DMS153 (cell line): ENCODE measurements around the gene EIF4B.
A peak's percentile ranks its signal among the peaks of the same experiment; 100 is the strongest.
"Not testable (repeated sequence)": the region's sequence is repeated elsewhere in the genome, so short reads cannot be mapped to it uniquely, and the experiment has no call there.

Experiments
- DNase-seq: peaks from one replicate; lab custom pipeline; 2025; lab: John Stamatoyannopoulos, UW

Gene EIF4B

GRCh38 chr12:53004178-53004577 is 2.1 kb upstream of the EIF4B start:
- DNase-seq = no peak

GRCh38 chr12:53004582-53004981 is 1.7 kb upstream of the EIF4B start:
- DNase-seq = no peak

DNA sequence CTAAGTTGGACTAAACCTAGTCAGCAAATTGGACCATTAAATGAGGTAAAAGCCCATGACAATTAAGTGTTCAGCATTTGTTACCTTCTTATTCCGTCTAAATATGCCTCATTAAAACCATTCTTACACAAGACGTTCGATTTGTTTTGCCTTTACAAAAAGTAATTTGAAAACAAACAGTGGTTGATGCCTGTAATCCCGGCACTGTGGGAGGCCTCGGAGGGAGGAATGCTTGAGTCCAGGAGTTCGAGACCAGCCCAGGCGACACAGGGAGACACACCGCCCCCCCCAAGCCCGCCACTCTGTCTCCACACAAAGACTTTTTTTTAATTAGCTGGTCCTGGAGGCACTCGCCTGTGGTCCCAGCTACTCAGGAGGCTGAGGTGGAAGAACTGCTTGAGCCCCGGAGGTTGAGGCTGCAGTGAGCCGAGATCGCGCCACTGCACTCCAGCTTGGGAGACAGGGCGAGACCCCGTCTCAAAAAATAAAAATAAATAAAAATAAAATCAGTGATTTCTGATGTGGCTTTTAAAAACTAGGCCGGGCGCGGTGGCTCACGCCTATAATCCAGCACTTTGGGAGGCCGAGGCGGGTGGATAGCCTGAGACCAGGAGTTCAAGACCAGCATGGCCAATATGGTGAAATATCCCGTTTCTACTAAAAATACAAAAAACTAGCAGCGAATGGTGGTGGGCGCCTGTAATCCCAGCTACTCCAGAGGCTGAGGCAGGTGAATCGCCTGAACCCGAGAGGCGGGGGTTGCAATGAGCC is 856 bp upstream of the EIF4B start:
- DNase-seq = no peak

GRCh38 chr12:53006810-53007309 is 604 bp downstream of the EIF4B start:
- peak; percentile 22 for DNase-seq

- DNase-seq = no peak
These were observed 1.1 kb downstream of the EIF4B start for GRCh38 chr12:53007343-53007742.

- not testable (repeated sequence) for DNase-seq
These were observed 2.5 kb downstream of the EIF4B start for GRCh38 chr12:53008760-53009159.

- DNase-seq = no peak
These were observed 4.7 kb downstream of the EIF4B start for GRCh38 chr12:53010955-53011354.

DNA sequence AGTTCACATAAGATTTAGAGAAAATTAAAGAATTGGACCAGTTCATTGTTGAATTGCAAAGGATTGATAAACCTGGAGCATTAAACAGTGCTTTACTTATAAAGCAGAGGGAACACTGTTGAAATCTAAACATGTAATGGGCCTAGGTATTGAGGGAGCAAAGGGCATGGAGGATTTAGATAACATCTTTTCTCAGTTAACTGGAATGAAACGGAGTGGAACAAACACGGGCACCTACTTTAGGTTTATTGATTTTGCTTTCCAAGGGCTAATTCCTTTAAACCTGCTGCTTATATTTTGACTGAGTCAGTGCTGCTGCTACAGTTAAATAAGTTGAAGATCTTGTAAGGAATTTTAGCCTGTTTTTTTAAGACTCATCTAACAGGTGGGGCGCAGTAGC is 5.6 kb downstream of the EIF4B start:
- no peak for DNase-seq

- DNase-seq = no peak
These were observed 6.7 kb downstream of the EIF4B start for GRCh38 chr12:53012928-53013327.

- no peak for DNase-seq
These were observed 8.5 kb downstream of the EIF4B start for GRCh38 chr12:53014709-53015108.

DNA sequence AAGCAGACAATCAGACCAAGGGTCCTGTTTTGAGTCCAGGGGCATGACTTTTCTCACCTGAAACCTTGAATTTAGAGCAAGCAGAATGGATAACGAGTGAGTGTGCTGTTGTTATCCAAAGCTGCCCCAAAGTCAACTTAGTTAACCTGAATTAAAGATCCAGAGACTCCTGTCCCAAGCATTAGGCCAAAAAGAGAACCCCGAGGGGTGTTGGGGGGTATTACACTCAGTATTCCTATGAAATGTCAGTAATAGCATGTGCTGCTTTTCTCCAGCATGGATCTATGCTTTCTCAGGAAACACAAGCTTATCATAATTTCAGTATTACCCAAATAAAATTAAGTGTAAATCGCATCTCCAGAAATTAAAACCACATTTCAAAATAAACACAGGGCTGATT is 19.0 kb downstream of the EIF4B start:
- no peak for DNase-seq

GRCh38 chr12:53027014-53027413 is 20.8 kb downstream of the EIF4B start:
- not testable (repeated sequence) for DNase-seq

GRCh38 chr12:53031616-53032015 is 25.4 kb downstream of the EIF4B start:
- no peak for DNase-seq

- not testable (repeated sequence) for DNase-seq
These were observed 27.6 kb downstream of the EIF4B start for GRCh38 chr12:53033832-53034231.

- DNase-seq = no peak
These were observed 28.2 kb downstream of the EIF4B start for GRCh38 chr12:53034459-53034858.

DNA sequence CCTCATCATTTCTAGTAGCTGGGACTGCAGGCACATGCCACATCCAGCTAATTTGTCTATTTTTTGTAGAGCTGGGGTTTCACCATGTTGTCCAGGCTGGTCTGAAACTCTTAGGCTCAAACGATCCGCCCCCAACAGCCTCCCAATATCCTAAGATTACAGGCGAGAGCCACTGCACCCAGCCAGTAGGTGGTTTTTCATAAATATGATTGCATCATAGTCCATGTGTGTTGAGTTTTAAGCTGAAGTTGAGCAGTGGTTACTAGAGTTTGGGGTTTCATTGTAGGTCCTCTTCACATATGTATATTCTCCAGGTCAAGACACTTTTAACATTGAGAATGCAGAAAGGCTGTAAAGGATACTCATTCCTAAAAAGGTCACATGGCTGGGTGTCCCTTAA is 30.5 kb downstream of the EIF4B start:
- DNase-seq = no peak

DNA sequence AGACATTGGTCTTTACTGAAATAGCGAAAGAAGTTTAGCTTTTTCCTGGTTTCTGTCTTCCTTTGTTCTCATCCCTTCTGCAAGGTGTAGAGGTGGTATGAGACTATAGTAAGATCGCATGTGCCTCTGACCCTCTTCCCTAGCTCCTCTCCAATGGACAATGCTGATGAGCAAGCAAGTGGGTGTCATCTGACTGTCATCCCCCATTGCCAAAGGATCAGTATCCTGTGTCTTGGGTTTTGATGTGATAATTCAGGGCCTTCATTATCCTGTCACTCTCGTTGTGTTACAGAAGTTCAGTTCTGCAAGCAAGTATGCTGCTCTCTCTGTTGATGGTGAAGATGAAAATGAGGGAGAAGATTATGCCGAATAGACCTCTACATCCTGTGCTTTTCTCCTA is 33.6 kb downstream of the EIF4B start:
- DNase-seq = no peak

- no peak for DNase-seq
These were observed 36.6 kb downstream of the EIF4B start for GRCh38 chr12:53042607-53043454.

DNA sequence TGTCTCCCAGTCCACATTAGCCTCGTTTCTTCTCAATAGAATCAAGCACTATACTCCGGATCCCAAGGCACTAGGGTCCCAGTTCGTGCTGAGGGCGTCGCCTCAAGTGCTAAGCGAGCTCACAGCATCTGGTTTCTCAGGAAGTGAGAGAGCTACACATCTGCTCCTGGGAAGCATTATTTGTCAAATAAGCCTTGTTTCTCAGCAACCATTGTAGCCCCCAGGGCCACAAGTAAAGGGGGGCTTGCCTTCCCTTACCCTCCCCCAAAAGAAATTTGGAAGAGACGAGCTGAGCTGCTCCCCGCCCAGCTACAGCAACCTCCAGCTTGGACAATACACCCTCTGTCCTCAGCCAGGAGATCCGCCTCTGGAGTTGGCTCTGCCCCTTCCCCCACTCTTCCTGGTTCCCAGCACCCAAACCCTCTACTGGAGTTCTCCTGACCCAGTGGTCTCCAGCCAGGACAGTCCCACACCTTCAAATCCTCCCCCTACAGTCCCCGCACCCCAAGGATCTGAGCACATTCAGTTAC is 37.9 kb downstream of the EIF4B start:
- DNase-seq = no peak

DNA sequence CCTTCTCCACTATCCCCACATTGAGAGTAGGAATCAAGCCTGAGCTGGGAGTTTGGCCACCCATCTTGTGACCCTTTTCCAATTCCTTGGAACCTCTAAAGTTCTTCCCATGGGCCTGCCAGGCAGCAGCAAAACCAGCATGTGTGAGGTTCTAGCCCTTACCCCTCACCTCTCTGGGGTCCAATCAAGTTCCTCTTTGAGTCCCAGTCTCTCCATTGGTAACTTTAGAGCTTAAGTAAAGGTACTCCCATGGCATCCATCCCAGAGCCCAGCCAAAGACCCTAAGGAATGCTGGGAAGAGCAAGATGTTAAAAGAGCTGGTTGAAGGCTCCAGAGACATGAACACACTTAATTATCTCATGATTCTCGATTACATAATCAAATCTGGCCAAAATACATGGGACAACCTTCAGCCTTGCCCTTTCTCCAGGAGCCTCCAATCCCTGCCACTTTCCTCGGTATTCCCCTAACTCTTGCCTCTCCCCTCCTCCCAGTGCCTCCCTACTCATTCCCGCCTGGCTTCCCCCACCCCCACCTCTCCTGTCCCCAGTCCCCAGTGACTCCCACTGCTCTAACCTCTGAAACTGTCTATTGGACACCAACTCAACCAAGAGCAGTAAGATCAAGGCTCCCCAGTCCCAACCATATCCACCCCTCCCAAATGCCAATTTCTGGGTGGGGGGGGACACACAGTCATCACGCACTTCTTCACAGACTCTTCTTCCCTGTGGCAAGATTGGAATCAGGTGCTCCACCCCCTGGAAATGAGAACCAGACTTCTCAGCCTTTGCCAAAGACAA is 38.8 kb downstream of the EIF4B start:
- no peak for DNase-seq

- no peak for DNase-seq
These were observed 39.4 kb downstream of the EIF4B start for GRCh38 chr12:53045696-53046045.

DNA sequence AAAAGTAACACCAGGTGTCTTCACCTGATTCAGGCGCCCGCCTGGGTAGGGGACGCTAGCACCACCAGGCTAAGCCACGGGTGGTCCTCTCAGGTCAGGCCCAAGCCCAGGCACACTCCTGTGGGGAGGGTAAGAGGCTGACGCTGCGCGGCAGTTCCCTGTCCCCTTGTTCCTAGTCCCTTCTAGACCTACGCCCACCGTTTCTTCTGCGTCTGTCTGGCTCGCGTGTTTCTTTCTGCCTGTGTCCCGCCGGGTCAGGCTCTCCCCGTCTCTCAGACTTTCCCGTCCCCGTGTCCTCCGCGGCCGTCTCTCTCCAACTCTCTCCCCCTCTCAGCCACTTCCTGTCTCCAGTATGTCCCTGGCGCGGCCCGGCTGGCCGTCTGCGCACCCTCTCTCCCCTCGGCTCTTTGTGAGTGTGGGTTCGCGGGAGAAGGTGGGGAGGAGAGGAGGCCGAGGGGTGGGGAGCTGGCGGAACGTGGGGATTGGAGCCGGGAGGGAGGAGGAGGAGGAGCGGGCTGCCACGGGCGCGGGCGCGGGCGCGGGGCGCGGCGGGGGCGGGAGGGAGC is 40.5 kb downstream of the EIF4B start:
- peak; percentile 47 for DNase-seq
